T-helper 2 cell treated with Interferon-gamma antibody and Interleukin-4, amounts not matched to agents 100 ng/mL and 5 ng/mL, for 36 hours (primary cell): ENCODE data around the gene FIGNL2. TPM values are rescaled to one million over a fixed set of nuclear protein-coding genes. Genes with fewer than 3 reads are reported as not detected.

Source experiments
- intact Hi-C: fragments of 100-400 bp; cut with micrococcal nuclease; formaldehyde crosslinking; loops from one replicate; pipeline ENCODE4 v1.15.1; 2023
- total RNA-seq: library from RNA; stranded (reverse); gene quantifications from 2 replicates; pipeline ENCODE4 v1.2.3, GENCODE V29; 2022

Gene FIGNL2
- total RNA-seq, 1 donor from 2014 or later, result 0.25 TPM

DNA sequence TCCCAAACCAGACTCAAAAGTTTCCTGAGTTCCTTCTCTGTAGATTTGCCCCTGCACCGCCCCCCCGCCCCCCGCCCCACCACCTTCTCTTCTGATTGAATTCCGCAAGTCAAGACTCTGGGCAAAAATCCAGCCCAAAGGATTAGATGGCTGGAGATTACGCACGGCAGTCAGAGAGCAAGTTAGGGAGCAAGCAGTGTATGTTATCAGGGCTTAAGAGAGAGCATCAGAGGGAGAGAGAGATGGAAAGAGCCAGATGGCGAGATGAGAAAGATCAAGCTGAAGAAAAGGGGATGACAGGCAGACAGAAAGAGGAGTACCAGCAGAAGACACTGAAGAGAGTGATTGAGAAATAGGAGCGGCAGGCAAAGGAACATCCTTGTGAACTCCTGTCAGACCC, 25.5 kb upstream of the FIGNL2 start:
- intact Hi-C loops, result loop anchor here (10.0 kb wide), 1 partner anchor 449 kb away; the partner anchor contains the start of gene SLC4A8

DNA sequence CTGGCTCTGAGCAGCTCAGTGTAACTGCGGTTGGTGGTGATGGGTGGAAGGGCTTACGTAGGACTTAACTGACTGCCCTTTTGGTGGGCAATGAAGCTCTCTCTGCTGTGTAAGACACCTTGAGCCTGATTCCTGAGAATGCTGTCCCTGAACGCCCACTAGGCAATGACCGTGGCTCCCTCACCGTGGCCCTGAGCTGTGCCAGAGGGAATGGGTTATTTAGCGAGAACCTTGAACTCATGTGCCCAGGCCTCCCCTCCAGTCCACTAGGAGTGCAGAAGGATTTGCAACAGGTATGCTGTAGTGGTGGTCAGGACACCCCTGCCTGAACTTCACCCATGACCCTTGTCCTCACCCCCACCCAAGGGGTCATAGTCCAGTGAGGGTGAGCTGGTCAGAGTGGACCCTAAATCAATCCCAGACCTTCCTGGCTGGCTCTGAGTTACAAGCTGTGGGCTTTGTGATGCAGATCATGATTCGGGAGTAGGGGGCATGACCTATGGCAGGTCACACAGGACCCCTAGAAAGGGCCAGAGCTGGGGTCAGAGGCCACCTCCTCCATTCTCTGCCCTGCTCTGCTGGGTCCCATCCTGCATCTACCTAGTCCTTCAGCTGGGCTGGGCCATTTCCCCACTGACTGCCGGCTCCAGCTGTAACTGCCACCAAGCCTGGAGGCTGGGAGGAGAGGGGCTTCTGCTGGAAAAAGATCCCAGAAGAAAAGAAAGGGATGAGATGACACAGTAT, 24.9 kb upstream of the FIGNL2 start:
- intact Hi-C loops, result loop anchor here (10.0 kb wide), 1 partner anchor 449 kb away; the partner anchor contains the start of gene SLC4A8

DNA sequence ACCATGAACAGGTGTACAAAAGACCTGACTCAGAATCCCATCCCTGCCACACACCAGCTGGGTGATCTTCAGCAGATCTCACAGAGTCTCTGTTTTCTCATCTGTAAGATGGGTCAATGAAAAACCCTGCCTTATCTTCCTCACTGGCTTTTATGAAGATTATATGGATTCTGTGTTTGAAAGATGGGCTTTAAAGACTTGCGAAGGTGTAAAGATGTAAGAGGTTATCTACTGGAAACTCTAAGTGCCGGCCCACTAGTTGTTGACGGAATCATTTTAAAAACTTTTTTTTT, 24.1 kb upstream of the FIGNL2 start:
- intact Hi-C loops, result loop anchor here (10.0 kb wide), 1 partner anchor 448 kb away; the partner anchor contains the start of gene SLC4A8

DNA sequence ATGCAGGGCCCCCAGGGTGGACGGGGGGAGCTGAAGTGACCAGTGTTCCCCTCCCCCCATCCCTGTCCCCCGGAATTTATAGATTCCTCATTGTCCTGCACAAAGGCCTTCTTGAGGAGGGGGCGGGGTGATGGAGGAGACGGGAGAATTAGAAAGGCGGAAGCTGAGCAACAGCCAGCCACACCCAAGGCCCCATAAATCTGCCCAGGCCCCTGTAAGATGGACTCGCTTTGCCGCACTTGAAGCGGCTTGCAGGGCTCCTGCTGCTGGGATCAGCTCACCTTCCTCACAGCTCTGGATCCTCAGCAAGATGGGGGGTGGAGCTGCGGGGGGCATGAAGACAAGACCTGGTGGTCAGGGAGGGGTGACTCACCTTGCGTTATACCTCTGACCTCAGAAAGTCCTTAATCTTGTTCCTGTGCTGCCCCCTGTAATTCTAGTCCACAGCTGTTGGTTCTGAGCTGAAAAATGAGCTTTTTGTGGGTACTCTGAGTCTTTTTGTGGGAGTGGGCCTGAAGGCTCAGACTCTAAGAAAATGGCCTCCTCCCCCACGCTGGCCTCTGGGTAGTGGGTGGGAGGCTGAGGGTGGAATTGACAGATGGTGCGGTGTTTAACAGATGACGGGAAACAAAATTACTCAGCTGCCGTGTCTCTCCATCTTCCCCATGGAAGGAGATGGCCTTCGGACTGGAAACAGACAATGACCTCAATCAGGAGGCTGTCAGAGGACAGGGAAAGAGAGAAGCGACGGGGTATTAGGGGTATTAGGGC, 23.6 kb upstream of the FIGNL2 start:
- intact Hi-C loops, result loop anchor here (10.0 kb wide), 1 partner anchor 447 kb away; the partner anchor contains the start of gene SLC4A8

DNA sequence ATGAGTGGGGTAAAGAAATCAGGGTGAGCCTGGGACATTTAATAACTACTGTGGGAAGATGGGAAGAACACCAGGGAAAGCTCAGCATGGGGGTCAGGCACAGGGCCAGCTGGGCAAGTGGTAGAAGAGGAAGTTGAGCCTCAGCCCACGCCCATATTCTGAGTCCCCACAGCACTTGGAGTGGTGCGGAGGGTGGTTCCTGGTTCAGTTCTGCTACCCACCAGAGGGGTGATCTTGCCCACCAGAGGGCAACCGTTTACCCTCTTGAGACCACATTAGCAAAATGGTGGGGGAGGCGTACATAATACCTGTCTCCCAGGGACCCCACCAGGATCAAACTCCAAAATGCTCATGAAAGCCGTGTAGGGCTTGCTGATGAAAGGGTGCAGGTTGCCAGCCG, 22.6 kb upstream of the FIGNL2 start:
- intact Hi-C loops, result loop anchor here (10.0 kb wide), 1 partner anchor 446 kb away; the partner anchor contains the start of gene SLC4A8

DNA sequence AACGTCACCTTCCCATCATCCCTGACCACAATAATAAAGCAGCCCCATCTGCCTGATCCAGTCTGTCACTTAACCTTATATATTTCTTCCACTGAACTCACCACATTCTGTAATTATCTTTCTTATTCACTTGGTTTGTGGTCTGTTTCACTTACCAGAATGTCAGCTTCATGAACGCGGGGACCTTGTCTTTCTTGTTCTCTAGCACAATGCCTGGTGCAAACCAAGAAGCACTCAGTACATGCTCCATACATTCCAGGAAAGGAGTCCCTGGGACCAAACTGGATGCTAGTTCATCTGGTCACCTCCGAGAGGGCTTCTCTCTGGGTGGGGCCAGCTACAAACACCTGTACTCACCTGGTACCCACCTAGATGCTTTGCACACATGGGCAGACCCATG, 22.0 kb upstream of the FIGNL2 start:
- intact Hi-C loops, result loop anchor here (10.0 kb wide), 1 partner anchor 446 kb away; the partner anchor contains the start of gene SLC4A8

DNA sequence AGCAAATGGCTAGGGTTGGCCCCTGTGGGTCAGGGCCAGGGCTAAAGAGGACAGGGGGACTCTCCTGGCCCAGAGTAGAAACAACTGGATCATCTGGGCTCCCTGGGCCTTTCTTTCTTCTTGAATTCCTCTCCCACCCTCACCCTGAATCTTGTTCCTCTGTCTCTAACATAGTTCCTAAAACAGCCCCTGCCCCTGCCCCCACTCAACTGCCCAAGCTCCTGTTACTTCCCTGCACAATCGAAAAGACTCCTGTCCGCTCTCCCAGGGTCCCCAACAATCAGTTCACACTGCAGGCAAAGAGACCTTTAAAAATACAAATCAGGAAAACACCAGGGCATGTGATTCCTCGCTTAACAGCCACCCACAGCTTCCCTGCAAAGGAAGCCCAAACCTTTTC, 21.4 kb upstream of the FIGNL2 start:
- intact Hi-C loops, result loop anchor here (10.0 kb wide), 1 partner anchor 445 kb away; the partner anchor contains the start of gene SLC4A8

DNA sequence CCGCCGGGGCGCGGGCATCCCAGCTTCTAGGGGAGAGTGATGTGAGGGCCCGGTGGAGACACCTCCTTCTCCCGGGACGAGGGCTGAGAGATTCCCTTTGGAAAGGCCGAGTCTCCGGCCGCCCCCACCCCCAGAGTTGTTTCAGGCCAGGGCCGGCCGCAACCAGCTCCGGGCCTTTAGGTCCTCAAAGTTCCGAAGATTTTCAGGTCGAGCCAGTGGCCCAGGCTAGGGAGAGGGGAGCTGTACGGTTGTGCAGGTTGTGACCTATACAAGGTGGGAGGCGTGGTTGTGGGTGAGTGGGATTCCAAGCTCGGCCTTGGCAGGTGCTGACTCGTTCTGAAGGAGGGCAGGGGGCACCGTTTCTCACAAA, 21.0 kb upstream of the FIGNL2 start:
- intact Hi-C loops, result no loop called here

DNA sequence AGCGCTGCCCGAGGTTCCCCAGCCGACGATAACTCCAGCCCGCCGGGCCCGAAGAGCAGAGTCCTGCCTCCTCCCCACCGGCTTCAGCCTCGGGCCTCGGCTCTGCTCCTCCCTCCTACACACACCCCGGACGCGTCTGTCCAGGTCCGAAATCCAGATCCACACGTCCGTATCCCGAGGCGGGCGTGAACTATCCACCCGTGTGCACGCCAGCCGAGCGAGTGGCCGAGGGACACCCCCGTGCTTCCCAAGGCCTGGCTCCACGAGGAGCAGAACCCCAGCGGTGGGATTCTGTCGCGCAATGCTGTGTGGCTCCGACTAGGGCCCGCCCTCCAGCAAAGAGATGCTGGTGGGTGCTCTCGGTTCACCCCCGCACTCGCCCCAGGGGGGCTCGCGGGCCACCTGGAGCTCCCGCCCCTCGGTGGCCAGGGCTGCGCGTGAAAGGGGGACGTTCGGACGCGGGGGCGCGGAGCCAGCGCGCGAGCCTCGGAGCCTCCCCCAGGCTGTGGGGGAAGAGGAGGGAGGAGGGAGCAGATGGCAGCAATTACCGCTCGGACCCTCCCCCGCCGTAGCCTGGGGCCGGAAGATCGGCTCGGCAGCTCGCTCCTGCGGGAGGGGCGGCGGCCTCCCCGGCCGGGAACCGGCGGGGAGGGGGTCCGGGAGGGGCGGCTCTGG, 20.4 kb upstream of the FIGNL2 start:
- intact Hi-C loops, result no loop called here

DNA sequence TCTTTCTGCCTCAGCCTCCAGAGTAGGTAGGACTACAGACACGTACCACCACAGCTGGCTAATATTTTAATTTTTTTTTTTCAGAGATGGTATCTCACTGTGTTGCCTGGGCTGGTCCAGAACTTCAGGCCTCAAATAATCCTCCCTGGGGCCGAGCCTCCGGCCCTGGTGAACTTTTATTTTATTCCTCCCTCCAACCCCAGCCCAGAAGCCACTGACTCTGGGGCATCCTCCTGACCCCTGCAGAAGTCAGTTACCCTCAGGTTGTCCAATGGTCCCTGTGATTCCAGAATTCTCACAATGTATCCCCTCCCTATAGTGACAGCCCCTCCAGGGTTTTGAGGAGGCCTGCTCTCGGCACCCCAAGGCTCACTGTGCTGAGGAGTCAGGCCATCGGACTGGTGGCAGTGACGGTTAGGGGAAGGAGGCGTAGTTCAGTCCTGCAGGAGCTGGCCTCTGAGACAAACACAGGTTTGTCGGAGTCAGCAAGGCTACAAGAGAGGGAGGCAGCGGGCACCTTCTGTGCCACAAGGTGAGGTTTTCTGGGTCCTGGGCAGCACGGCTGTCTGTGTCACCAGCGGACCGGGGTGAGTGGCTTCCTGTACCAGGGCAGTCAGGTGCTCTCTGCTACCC, 19.4 kb upstream of the FIGNL2 start:
- intact Hi-C loops, result no loop called here

DNA sequence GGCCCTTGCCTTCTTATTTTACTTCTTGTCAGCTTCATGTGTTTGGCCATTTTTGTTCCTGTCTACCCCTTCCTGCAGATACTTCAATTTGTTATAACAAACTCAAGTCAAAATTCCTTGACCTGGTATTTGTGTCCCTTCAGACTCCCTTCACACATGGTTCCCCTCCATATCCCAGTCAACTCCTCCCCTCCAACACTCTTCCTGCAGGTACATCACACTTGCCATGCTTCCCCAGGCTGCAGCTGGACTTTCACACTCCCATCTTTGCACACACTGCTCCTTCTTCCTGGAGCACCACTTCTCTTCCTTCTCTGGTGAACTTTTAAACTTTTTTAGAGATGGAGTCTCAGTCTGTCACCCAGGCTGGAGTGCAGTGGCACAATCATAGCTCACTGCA, 18.9 kb upstream of the FIGNL2 start:
- intact Hi-C loops, result no loop called here

DNA sequence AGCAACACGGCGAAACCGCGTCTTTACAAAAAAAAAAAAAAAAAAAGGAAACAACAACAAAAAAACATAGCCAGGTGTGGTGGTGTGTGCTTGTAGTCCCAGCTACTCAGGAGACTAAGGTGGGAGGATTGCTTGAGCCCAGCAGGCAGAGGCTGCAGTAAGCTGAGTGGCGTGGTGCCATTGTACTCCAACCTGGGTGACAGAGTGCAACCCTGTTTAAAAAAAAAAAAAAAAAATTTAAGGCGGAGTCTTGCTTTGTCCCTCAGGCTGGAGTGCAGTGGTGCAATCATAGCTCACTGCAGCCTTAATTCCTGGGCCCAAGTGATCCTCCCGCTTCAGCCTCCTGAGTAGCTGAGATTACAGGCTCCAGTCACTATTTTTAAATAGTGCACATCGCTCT, 18.2 kb upstream of the FIGNL2 start:
- intact Hi-C loops, result no loop called here

DNA sequence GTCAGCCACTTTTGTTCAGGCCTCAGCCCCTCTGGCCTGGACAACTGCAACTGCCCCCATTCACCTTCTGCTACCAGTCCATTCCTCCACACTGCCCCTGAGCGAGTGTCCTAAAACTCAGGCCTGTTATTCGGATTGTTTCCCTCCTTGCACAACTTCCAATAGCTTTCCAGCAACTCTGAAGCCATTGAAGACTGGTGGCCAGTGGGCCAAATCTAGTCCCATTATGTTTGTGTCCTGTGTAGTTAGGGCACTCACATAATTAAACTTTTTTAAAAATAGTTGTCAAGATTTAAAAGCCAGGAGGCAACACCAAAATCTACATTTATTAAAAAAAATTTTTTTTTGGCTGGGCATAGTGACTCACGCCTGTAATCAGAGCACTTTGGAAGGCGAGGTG, 17.8 kb upstream of the FIGNL2 start:
- intact Hi-C loops, result no loop called here

DNA sequence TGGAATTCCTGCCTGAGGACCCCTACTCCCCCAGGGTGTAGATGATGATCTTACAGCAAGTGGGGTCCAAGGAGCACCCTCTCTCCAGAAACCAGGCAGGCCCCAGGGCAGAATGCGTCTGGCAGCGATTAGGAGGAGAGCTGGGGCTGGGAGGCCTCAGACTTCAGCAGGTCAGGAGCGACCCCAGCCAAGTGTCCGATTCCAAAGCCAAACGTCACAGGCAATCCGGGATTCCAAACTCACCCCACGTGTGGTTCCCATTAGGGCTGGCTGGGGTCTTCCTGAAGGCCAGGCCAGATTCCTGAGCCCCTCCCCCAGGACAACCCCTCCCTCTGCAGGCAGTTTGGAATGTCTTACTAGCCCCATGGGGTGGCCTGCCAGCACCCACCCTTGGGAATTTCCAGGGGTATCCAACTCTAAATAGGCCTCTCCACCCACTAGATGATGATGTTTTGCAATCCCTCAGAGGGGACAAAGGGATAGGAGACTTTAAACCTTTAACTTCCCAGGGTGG, 17.3 kb upstream of the FIGNL2 start:
- intact Hi-C loops, result no loop called here

DNA sequence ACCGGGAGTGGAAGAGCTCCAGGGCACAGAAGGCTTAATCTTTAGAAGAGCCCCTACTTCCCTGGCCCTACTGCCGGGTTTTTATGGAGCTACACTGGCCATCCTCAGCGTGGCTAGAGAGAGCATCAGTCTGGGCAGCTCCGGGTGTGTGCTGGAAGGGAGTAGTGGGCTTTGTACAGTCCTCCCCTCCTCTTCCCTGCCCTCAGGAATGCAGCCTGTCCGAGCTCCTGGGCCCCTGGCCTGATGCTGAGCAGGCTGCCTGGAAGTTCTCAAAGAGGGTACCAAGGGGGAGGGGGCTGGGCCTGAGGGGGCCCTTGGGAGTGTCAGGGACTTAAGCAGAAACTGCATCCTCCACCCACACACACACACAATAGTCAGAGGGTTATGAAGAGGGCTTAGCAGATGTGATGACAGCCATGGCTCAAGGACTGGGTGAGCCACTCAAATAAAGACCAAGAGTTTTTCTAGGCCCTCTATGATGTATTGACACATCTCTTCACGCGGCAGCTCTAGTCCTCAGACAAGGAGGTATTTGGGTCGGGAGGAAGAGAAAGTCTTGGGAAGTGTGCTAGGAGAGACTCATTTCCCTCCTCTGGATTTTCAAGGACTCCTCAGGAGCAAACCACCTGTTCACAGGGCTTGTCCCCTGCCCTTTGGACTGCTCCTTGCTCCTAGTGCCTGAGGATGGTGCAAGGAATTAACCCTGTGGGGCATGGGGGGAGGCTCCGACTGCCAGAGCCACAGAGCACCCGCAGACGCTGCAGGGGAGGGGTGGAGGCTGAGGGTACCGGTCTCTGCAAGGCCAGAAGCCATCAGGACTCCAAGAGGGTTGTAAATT, 16.5 kb upstream of the FIGNL2 start:
- intact Hi-C loops, result no loop called here

DNA sequence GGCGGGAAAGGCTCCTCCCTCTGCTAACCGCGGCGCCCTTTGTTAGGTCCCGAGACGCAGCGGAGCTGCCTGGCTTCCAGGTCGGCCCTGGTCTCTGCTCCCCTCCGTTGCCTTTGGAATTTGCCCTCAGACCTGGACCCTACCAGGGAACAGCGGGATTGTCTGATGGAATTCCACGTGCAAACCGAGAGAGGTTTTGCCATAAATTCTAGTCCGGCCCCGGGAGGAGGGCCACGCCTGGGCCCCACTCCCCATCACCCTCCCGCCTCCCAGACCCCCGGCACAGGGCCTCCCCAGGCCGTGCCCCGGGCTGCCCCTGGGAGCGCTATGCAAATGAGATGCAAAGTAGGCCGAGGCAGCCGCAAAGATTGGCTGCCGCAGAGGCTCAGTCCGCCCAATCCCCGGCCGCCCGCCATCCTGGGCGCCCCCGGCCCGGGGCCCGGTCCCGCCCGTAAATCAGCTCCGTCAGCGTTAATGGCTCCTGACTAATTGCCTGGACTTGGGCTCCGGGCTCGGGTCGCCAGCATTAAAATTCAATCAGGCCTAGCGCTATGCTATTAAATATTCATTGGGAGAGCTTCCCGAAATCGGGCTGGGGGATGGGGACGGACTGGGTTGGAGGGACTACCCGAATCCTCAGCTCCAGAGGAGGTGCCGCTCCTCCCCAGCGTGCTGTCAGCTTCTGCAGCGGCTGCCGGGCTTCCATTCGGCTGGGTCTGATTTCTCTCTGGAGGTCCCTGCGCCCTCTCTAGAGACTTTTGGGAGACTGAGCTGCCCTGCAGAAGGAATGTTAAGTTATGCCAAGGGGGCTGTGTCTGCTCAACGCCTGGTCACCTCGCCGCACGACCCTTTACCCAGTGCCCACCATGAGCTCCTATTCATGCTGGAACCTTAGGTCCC, 15.7 kb upstream of the FIGNL2 start:
- intact Hi-C loops, result no loop called here

DNA sequence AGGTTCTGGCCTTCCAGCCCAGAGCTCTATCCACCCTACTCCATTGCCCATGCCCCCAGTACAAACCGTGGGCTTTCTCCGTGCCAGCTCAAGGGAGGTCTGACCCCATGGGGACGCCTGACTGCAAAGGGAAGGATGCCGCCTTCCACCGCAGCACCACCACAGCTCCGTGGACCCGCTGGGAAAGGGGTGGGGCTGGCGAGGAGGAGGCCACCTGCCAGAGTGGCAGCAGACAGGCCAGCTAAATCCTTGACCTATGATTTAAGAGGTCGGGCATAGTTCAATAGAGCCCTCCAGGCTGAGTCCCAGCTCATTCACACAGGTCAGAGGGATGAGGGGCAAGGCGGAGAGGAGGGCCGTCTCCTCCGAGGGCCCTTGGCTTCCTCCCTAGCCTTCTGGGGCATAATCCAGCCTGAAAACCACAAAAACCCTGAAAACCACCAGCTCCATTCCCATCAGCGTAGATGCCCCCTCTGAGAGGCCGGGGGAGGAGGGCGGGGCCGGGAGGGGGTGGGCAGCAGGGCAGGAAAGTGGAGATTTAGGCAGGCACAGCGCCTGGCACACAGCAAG, 14.9 kb upstream of the FIGNL2 start:
- intact Hi-C loops, result no loop called here

DNA sequence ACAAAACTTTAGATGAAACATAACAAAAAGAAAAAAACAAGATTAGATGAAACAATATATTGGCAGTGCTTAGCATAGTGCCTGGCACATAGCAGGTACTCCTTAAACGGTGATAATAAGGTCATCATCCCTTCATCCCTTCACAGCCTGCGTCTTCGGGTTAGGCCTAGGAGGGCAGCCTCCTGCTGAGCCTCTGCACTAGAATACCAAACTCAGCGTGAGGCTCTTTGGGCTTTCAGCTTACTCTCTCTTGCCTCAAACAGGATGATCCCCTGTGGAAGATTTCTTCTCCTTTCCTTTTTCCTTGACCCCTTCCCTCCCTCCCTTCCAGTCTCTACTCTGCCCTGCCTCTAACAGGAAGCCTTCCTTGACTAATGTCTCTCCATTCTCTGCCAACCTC, 14.4 kb upstream of the FIGNL2 start:
- intact Hi-C loops, result no loop called here

DNA sequence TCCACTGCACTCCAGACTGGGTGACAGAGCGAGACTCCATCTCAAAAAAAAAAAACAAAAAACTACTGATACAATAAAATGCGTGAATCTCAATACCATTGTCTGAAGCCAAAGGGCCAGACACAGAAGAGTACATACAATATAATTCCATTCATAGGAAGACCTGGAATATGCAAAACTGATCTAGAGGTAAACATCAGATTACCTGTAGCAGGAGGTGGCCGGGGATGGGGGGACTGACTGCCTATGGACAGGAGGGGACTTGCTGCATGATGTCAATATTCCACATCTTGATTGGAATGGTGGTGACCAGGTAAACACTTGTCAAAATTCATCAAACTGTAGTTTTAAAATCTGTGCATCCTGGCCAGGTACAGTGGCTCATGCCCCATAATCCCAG, 12.5 kb upstream of the FIGNL2 start:
- intact Hi-C loops, result no loop called here
